ENCODE measurements around the gene EEF1AKMT4.

EEF1AKMT4 gene

DNA sequence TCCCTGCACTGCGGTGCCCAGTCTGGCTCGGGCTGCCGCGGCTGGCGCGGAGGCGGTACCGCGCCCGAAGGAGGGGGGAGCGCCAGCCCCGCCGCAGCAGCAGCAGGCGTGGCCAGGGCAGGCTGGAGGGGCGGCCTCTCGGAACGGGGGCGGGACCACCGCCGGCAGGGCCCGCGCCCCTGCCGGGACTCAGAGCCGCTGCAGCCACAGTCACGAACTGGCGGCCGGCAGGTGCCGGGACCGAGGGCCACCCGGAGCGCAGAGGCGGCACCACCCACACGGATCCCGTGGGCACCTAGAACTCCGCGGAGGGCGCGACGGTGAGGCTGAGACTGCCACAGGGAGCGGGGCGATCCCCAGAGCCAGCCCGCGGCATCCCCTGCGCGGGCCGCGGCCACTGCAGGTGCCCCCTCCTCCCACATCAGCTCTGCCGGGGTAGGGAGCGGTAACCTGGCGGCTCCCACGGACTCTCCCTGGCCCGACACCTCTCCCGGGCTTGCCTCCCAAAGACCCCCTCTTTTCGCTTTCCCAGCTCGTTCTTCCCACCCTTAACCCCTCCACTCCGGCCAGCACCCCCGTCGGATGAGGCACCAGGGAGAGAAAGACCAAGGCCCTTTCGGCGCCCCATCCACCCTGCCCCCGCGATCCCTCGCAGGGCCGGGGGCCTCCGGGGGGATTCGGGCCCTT, 19.9 kb upstream of the EEF1AKMT4 start, which contains the start of gene VWA5B2:
VWA5B2 (plus strand) TSS at position 192 of the 687 bp plus-strand sequence. CDS start 944 bp downstream, outside the sequence.
- no peaks in the 10 kb centered on the region for H3K36me3 ChIP-seq (ENCODE audit: insufficient read depth, low read length)
- H3K27me3 ChIP-seq (ENCODE audit: control insufficient read depth, insufficient read depth, low read length) = peaks cover 68% of the 10 kb centered on the region
- peaks cover 19% of the 10 kb centered on the region for H3K4me1 ChIP-seq (ENCODE audit: control insufficient read depth, insufficient read depth, low read length)
- H3K4me2 ChIP-seq (ENCODE audit: low read length) = peak within 1 kb of the TSS; percentile 86
- H3K9me3 ChIP-seq (replicated peaks; ENCODE audit: low read length) = no peaks in the 10 kb centered on the region
- peak within 1 kb of the TSS; percentile 65 for H3K4me3 ChIP-seq (ENCODE audit: low read length)
- H3K9ac ChIP-seq (ENCODE audit: low read depth, low read length) = no peak within 1 kb of the TSS

DNA sequence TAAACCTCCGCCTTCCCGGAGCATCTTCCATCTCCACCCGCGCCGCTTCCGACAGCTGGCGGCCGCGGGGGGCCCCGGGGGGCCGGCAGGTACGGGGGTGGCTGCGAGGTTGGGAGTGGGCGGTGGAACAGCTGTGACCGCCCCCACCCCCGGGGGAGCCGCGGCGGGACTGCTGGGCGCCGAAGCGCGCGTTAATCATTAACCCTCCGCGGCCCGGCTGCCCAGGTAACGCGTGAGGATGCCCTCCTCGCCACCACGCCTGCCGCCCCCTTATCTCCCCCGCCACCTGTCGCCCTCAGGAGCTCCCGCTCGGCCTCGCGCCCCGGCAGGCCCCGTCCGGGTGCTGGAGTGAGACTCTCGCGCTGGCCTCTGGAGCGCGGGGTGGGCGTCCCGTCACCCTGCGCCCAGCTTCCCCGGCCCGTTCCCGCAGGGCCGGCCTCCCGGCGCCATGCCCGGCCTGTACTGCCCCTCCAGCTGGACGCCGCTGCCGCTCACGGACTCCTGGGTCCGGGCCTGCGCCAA, 19.3 kb upstream of the EEF1AKMT4 start:
- Histone ChIP-seq H3K4me2 (ENCODE audit: low read length) (peak overlapping the region; percentile 86), H3K4me1 (ENCODE audit: control insufficient read depth, insufficient read depth, low read length) (peaks cover 19% of the 10 kb centered on the region), H3K36me3 (ENCODE audit: insufficient read depth, low read length) (no peaks in the 10 kb centered on the region), H3K4me3 (ENCODE audit: low read length) (no peak overlapping the region), H3K9ac (ENCODE audit: low read depth, low read length) (no peak overlapping the region), H3K9me3 (replicated peaks; ENCODE audit: low read length) (no peaks in the 10 kb centered on the region), H3K27me3 (ENCODE audit: control insufficient read depth, insufficient read depth, low read length) (peaks cover 68% of the 10 kb centered on the region)

DNA sequence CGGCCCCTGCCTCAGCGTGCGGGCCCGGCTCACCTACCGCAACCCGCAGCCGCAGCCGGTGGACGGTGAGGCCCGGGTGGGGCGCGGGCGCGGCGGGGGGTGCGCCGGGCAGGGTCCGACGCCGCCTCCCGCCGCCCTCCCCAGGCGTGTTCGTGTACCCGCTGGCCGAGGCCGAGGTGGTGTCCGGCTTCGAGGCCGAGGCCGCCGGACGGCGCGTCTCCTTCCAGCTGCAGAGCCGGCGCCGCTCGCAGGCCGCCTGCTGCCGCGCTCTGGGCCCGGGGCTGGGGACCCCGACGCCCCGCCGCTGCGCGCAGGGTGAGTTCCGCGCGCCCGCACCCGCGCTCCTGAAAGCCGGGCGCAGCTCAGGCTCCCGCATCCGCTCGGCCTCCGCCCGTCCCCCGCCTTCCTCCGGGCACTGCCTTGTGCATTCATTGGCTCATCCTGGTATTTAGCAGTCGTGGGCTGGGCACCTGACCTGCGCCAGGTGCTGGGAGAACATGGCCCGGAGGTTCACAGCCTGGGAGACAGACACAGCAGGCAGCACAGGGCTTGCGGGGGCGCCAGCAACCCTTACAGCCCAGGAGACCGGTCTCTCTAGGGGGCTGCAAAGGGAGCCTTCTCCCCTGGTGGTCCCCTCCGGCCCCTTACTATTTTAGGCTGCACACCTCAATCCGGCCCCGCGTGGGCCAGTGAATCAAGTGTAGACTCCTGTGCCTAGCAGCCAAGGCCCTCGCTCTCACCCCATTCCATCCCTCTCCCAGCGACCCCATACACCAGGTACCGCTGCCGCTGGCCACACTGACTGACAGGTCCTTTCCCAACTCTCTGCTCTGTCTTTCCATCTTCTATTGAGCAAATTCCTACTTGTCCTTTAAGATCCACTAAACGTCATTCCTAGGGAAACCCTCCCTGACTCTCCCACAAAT, 18.6 kb upstream of the EEF1AKMT4 start:
- H3K9ac ChIP-seq (ENCODE audit: low read depth, low read length) = no peak overlapping the region
- no peaks in the 10 kb centered on the region for H3K9me3 ChIP-seq (replicated peaks; ENCODE audit: low read length)
- peaks cover 19% of the 10 kb centered on the region for H3K4me1 ChIP-seq (ENCODE audit: control insufficient read depth, insufficient read depth, low read length)
- H3K36me3 ChIP-seq (ENCODE audit: insufficient read depth, low read length) = no peaks in the 10 kb centered on the region
- no peak overlapping the region for H3K4me3 ChIP-seq (ENCODE audit: low read length)
- H3K27me3 ChIP-seq (ENCODE audit: control insufficient read depth, insufficient read depth, low read length) = peaks cover 71% of the 10 kb centered on the region
- H3K4me2 ChIP-seq (ENCODE audit: low read length) = peak overlapping the region; percentile 86

DNA sequence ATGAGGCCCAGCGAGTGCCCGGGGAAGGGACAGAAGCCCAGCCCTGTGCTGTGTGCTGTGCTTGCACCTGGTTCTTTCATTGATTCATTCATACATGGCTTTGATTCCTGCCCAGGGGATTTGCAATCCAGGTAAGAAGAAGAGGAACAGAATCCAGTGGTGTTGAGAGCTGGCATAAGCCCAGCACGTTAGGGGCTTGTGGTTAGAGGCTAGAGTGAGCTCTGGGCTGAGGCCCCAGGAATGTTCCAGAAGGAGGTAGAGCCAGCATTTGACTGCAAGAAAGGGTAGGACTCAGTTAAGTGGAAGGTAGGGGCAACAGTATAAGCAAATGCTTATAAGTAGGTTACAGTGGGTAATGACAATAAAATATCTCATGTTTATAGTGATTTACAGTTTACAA, 17.8 kb upstream of the EEF1AKMT4 start:
- Histone ChIP-seq H3K4me2 (ENCODE audit: low read length) (no peak overlapping the region), H3K4me1 (ENCODE audit: control insufficient read depth, insufficient read depth, low read length) (peaks cover 19% of the 10 kb centered on the region), H3K9me3 (replicated peaks; ENCODE audit: low read length) (no peaks in the 10 kb centered on the region), H3K9ac (ENCODE audit: low read depth, low read length) (no peak overlapping the region), H3K36me3 (ENCODE audit: insufficient read depth, low read length) (no peaks in the 10 kb centered on the region), H3K4me3 (ENCODE audit: low read length) (no peak overlapping the region), H3K27me3 (ENCODE audit: control insufficient read depth, insufficient read depth, low read length) (peaks cover 70% of the 10 kb centered on the region)

DNA sequence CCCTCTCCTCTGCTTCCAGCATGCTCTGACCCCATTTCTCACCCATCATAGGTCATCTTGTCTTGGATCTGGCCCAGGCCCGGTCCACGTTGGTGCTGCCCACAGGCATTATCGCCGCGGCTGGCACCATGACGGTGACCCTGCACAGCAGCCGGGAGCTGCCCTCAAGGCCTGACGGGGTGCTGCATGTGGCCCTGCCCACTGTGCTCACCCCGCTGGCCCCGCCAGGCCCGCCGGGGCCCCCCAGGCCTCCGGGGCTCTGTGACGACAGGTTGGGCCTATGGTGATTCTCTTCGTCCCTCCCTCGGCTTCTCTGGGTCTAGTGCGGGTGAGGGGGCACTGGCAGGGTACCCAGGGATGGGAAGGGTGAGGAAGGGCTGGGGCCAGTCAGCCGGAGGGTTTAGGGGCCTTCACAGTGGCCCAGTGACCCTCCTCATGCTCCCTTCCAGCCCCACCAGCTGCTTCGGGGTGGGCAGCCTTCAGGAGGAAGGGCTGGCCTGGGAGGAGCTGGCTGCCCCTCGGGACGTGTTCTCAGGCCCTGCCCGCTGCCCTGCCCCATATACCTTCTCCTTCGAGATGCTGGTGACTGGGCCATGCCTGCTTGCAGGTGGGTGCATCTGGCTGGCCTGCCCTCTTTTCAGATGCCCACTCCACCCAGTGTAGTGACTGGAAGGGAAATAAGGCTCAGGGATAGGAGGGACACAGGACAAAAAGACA, 16.2 kb upstream of the EEF1AKMT4 start:
- Histone ChIP-seq H3K4me1 (ENCODE audit: control insufficient read depth, insufficient read depth, low read length) (peaks cover 19% of the 10 kb centered on the region), H3K4me2 (ENCODE audit: low read length) (no peak overlapping the region), H3K27me3 (ENCODE audit: control insufficient read depth, insufficient read depth, low read length) (peaks cover 63% of the 10 kb centered on the region), H3K9ac (ENCODE audit: low read depth, low read length) (no peak overlapping the region), H3K36me3 (ENCODE audit: insufficient read depth, low read length) (no peaks in the 10 kb centered on the region), H3K9me3 (replicated peaks; ENCODE audit: low read length) (no peaks in the 10 kb centered on the region), H3K4me3 (ENCODE audit: low read length) (no peak overlapping the region)

DNA sequence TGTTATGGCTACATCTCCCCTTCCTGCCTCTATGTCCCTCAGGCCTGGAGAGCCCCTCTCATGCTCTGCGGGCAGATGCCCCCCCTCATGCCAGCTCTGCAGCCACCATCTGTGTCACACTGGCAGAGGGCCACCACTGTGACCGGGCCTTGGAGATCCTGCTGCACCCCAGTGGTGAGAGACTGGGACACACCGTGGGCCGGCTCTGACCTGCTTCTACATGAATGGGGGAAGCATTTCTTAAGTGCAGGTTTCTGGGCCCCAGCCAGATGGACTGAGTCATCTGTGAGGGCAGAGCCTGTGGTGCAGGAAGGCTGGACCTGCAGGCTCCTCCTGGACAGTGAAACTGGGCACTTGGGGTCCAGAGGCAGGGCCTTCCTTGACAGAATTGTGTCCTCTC, 15.2 kb upstream of the EEF1AKMT4 start:
- H3K4me1 ChIP-seq (ENCODE audit: control insufficient read depth, insufficient read depth, low read length) = peaks cover 15% of the 10 kb centered on the region
- no peak overlapping the region for H3K4me3 ChIP-seq (ENCODE audit: low read length)
- H3K4me2 ChIP-seq (ENCODE audit: low read length) = no peak overlapping the region
- no peaks in the 10 kb centered on the region for H3K9me3 ChIP-seq (replicated peaks; ENCODE audit: low read length)
- no peaks in the 10 kb centered on the region for H3K36me3 ChIP-seq (ENCODE audit: insufficient read depth, low read length)
- H3K9ac ChIP-seq (ENCODE audit: low read depth, low read length) = no peak overlapping the region
- peaks cover 53% of the 10 kb centered on the region for H3K27me3 ChIP-seq (ENCODE audit: control insufficient read depth, insufficient read depth, low read length)

DNA sequence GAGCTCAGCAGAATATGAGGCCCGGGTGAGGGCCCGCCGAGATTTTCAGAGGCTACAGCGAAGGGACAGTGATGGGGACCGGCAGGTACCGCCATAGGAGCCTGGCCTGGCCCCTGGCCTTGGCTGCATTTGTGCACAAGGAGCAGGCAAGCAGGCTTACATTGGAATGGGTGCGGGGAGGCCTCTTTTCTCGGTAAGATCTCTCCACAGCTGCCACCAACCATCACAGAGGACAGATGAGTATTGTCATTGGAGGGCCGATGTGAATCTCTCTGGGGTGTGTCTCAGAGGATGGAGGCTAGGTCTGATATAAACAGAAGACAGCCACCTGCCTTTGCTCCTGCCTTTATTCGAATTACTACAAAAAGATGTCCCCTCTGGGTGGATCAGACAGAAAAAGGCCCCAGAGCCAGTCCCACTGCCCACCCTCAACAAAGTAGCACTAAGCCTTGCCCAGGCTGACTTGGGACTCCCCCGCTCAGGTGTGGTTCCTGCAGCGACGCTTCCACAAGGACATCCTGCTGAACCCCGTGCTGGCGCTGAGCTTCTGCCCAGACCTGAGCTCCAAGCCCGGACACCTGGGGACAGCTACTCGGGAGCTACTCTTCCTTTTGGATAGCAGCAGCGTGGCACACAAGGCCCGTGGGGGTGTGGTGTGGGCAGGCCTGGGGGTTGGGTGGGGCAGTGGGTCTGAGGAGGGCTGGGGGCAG, 14.6 kb upstream of the EEF1AKMT4 start:
- Histone ChIP-seq H3K9ac (ENCODE audit: low read depth, low read length) (no peak overlapping the region), H3K9me3 (replicated peaks; ENCODE audit: low read length) (no peaks in the 10 kb centered on the region), H3K27me3 (ENCODE audit: control insufficient read depth, insufficient read depth, low read length) (peaks cover 47% of the 10 kb centered on the region), H3K4me2 (ENCODE audit: low read length) (no peak overlapping the region), H3K4me3 (ENCODE audit: low read length) (no peak overlapping the region), H3K4me1 (ENCODE audit: control insufficient read depth, insufficient read depth, low read length) (peaks cover 9% of the 10 kb centered on the region), H3K36me3 (ENCODE audit: insufficient read depth, low read length) (no peaks in the 10 kb centered on the region)

DNA sequence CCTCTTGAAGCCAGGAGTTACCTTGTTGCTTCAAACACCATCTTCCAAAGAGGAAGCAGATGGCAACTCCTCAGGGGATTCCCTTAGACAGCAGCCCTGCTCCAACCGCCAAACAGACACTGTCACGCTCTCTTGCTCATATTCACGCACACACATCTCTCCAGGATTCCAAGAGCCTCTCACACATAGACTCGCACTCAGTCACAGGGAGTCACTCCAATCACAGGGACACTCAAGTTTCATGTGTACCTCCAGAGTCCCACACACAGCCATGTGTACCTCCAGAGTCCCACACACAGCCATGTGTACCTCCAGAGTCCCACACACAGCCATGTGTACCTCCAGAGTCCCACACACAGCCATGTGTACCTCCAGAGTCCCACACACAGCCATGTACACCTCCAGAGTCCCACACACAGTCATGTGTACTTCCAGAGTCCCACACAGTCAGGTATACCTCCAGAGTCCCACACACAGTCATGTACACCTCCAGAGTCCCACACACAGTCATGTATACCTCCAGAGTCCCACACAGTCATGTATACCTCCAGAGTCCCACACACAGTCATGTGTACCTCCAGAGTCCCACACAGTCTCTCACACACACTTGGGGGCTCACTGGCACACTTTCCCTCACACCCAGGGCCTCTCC, 14.0 kb upstream of the EEF1AKMT4 start:
- H3K4me2 ChIP-seq (ENCODE audit: low read length) = no peak overlapping the region
- peaks cover 8% of the 10 kb centered on the region for H3K4me1 ChIP-seq (ENCODE audit: control insufficient read depth, insufficient read depth, low read length)
- no peaks in the 10 kb centered on the region for H3K9me3 ChIP-seq (replicated peaks; ENCODE audit: low read length)
- H3K27me3 ChIP-seq (ENCODE audit: control insufficient read depth, insufficient read depth, low read length) = peaks cover 41% of the 10 kb centered on the region
- H3K4me3 ChIP-seq (ENCODE audit: low read length) = no peak overlapping the region
- no peaks in the 10 kb centered on the region for H3K36me3 ChIP-seq (ENCODE audit: insufficient read depth, low read length)
- H3K9ac ChIP-seq (ENCODE audit: low read depth, low read length) = no peak overlapping the region

DNA sequence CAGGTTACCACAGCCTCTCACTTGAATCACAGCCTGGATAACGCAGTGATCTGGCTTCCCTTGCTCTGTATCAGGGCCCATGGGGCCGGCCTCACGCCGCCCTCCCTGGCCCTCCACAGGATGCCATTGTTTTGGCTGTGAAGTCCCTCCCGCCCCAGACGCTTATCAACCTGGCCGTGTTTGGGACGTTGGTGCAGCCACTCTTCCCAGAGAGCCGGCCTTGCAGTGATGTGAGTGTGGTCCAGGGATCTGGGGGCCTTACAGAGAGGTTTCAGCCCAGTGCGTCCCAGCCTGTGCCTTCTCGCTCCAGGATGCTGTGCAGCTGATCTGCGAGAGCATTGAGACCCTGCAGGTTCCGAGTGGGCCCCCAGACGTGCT, 13.4 kb upstream of the EEF1AKMT4 start:
- H3K4me2 ChIP-seq (ENCODE audit: low read length) = no peak overlapping the region
- H3K9ac ChIP-seq (ENCODE audit: low read depth, low read length) = no peak overlapping the region
- H3K4me1 ChIP-seq (ENCODE audit: control insufficient read depth, insufficient read depth, low read length) = peaks cover 8% of the 10 kb centered on the region
- peaks cover 35% of the 10 kb centered on the region for H3K27me3 ChIP-seq (ENCODE audit: control insufficient read depth, insufficient read depth, low read length)
- no peaks in the 10 kb centered on the region for H3K9me3 ChIP-seq (replicated peaks; ENCODE audit: low read length)
- H3K4me3 ChIP-seq (ENCODE audit: low read length) = no peak overlapping the region
- no peaks in the 10 kb centered on the region for H3K36me3 ChIP-seq (ENCODE audit: insufficient read depth, low read length)

DNA sequence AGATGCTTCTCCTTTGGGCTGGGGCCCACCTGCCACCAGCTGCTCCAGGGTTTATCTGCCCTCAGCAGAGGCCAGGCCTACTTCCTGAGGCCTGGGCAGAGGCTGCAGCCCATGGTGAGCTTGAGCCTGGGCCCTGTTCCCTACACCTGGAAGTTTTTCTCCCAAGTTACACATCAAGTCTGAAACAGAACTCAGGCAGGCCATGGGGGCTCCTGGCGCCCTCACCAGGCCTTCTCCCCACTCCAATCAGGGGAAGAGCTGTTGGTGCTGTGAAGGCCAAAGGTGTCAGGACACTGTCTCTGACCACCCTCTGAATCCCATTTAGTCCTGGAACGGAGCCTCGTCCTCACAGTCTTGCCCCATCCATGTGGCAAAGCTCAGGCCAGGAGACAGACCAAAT, 12.8 kb upstream of the EEF1AKMT4 start:
- Histone ChIP-seq H3K9me3 (replicated peaks; ENCODE audit: low read length) (no peaks in the 10 kb centered on the region), H3K4me2 (ENCODE audit: low read length) (no peak overlapping the region), H3K27me3 (ENCODE audit: control insufficient read depth, insufficient read depth, low read length) (peaks cover 29% of the 10 kb centered on the region), H3K36me3 (ENCODE audit: insufficient read depth, low read length) (no peaks in the 10 kb centered on the region), H3K4me1 (ENCODE audit: control insufficient read depth, insufficient read depth, low read length) (peaks cover 8% of the 10 kb centered on the region), H3K4me3 (ENCODE audit: low read length) (no peak overlapping the region), H3K9ac (ENCODE audit: low read depth, low read length) (no peak overlapping the region)

Data from skeletal muscle satellite cell (primary cell).